Lung (tissue), 12 donors: ENCODE data around the gene NPBWR2. TPM values are rescaled to one million over a fixed set of nuclear protein-coding genes. Genes with fewer than 3 reads are reported as not detected.
A peak's percentile ranks its signal among the peaks of the same experiment; 100 is the strongest.

Experiments
- ATAC-seq: fragments of 200-7000 bp; cut with Tn5 transposase; one replicate; pipeline ENCODE4 v1.9.1; 2020; ENCODE audit warnings: moderate number of reproducible peaks; ENCODE audit not compliant: insufficient read depth, low FRiP score
- DNase-seq, 3 donors: peaks; one replicate each; pipeline ENCODE4 v3.0.0-alpha.2; 2013 to 2017
- H3K27ac ChIP-seq, 2 donors: one replicate each; pipeline ENCODE4 v1.5.1; 2013; ENCODE audit warnings: mild to moderate bottlenecking in 2 of 2, moderate library complexity in 2 of 2, control low read depth in 1 of 2, inconsistent platforms in 1 of 2, low read depth in 1 of 2, low read length in 1 of 2
- H3K27me3 ChIP-seq, 3 donors: one replicate each; pipeline ENCODE4 v1.5.1; 2013; ENCODE audit warnings: low read length in 2 of 3; ENCODE audit not compliant: control insufficient read depth in 3 of 3, insufficient read depth in 3 of 3
- H3K36me3 ChIP-seq, 4 donors: one replicate each; pipeline ENCODE4 v1.5.1; 2013; ENCODE audit warnings: low read length in 4 of 4, mild to moderate bottlenecking in 1 of 4, moderate library complexity in 1 of 4; ENCODE audit not compliant: control insufficient read depth in 4 of 4, insufficient read depth in 4 of 4
- H3K4me1 ChIP-seq, 5 donors: one replicate each; pipeline ENCODE4 v1.5.1; 2013; ENCODE audit warnings: low read length in 5 of 5, mild to moderate bottlenecking in 2 of 5, moderate library complexity in 1 of 5; ENCODE audit not compliant: control insufficient read depth in 5 of 5, insufficient read depth in 5 of 5
- H3K4me3 ChIP-seq: one replicate; pipeline ENCODE4 v1.5.1; 2013; ENCODE audit warnings: mild to moderate bottlenecking, control low read depth, moderate library complexity
- H3K9ac ChIP-seq, 2 donors: one replicate each; pipeline ENCODE4 v1.5.1; 2013; ENCODE audit warnings: low read length in 2 of 2, control low read depth in 1 of 2; ENCODE audit not compliant: insufficient read depth in 1 of 2
- H3K9me3 ChIP-seq, 4 donors: one replicate each; pipeline ENCODE4 v1.5.1; 2013; ENCODE audit warnings: low read length in 3 of 4, mild to moderate bottlenecking in 1 of 4, moderate library complexity in 1 of 4; ENCODE audit not compliant: control insufficient read depth in 4 of 4, insufficient read depth in 3 of 4
- CTCF ChIP-seq: IDR thresholded peaks from 2 replicates; pipeline ENCODE4 v1.5.1; 2012; ENCODE audit warnings: mild to moderate bottlenecking; ENCODE audit errors: control extremely low read depth, extremely low read depth
- WGBS, 2 donors: extraction: QIAGEN DNeasy Blood & Tissue Kit; methylation state at CpG; one replicate each; pipeline ENCODE4 v1.1.7; 2013; 5-methylcytosine and 5-hydroxymethylcytosine counted together
- polyA plus RNA-seq, 2 donors: library from polyadenylated mRNA; stranded (reverse); fragments of 200-250 nt; gene quantifications; one replicate each; pipeline ENCODE4 v1.2.1, GENCODE V29; 2013
- total RNA-seq, 2 donors: library from RNA; depleted of rRNA in 1 of 2; stranded (reverse); fragments of >200 nt in 1 of 2; gene quantifications; one replicate each; pipeline ENCODE4 v1.2.1, GENCODE V29; 2014 to 2021
- donor health status: control.
- donor health status: control.
- donor health status: Bipolar disorder and iron deficiency.
- donor health status: healthy.
- donor health status: DM: yes; HTN: yes; CAD: no.

The NPBWR2 gene
- total and polyA plus RNA-seq, 4 donors: not detected

- 39 to 60% methylated on average over 12 of the region's 12 CpGs for WGBS, 2 donors
- no peak for DNase-seq
- peak overlapping the region in 1 of 2 donors; percentile 68 for H3K27ac ChIP-seq
Measured at GRCh38 chr20:64064145-64064698, 43.1 kb downstream of the NPBWR2 start.

GRCh38 chr20:64063389-64064144 is 43.8 kb downstream of the NPBWR2 start:
- Histone ChIP-seq H3K4me3 (peak overlapping the region; percentile 72), H3K27ac (peak overlapping the region; percentile 21 to 68), H3K9ac (peak overlapping the region; percentile 25 to 55), H3K9me3 (no peaks in the 10 kb centered on the region), H3K4me1 (peaks cover 7 to 17% (median 9%) of the 10 kb centered on the region in 5 donors), H3K36me3 (no peaks in the 10 kb centered on the region), H3K27me3 (no peaks in the 10 kb centered on the region)
- DNase-seq (no peak), ATAC-seq (no peak)
- WGBS, 2 donors: 2% methylated on average over 45 to 51 of the region's 51 CpGs
- TF ChIP-seq CTCF: no peak

More at GRCh38 chr20:64064145-64064698, 43.1 kb downstream of the NPBWR2 start:
- Histone ChIP-seq H3K9ac (peak overlapping the region in 1 of 2 donors; percentile 25), H3K27me3 (no peaks in the 10 kb centered on the region), H3K4me1 (peaks cover 7 to 17% (median 8%) of the 10 kb centered on the region in 5 donors), H3K4me3 (no peak overlapping the region), H3K36me3 (peaks cover 0 to under 1% (median 0%) of the 10 kb centered on the region in 4 donors), H3K9me3 (no peaks in the 10 kb centered on the region)
- ATAC-seq: no peak
- no peak for TF ChIP-seq CTCF

GRCh38 chr20:64062596-64063388 is 44.6 kb downstream of the NPBWR2 start, which contains the start of gene TCEA2:
Gene TCEA2 (plus strand): TSS chr20:64063198. CDS start chr20:64063313, 115 bp downstream.
- H3K4me3 ChIP-seq: peak within 1 kb of the TSS; percentile 72
- peaks cover 7 to 17% (median 13%) of the 10 kb centered on the region in 5 donors for H3K4me1 ChIP-seq
- DNase-seq (peak; percentile 98 to 99 (median 98)), ATAC-seq (peak; percentile 98)
- peak within 1 kb of the TSS; percentile 73 to 80 for H3K9ac ChIP-seq
- H3K9me3 ChIP-seq: no peaks in the 10 kb centered on the region
- 7 to 10% methylated on average over 59 to 85 of the region's 85 CpGs for WGBS, 2 donors
- H3K27ac ChIP-seq: peak within 1 kb of the TSS; percentile 68 to 94
- H3K27me3 ChIP-seq: no peaks in the 10 kb centered on the region
- H3K36me3 ChIP-seq: no peaks in the 10 kb centered on the region
- TF ChIP-seq CTCF: no peak
